Tibial artery (tissue), 4 donors: ENCODE measurements around the gene GRAMD4.

ENCODE experiments used
- DNase-seq, 2 donors: peaks; one replicate each; pipeline ENCODE4 v3.0.0-alpha.2; 2019
- H3K27ac ChIP-seq, 2 donors: fragments of 200-600 bp; sonication (generic) in 1 of 2; 1 replicate in 1 of 2; 2 replicates in 1 of 2; pipeline ENCODE4 v1.5.1; 2018 to 2019; ENCODE audit warnings: mild to moderate bottlenecking in 1 of 2
- H3K27me3 ChIP-seq, 2 donors: fragments of 200-600 bp; sonication (generic) in 1 of 2; one replicate each; pipeline versions ENCODE4 v1.5.1 to v1.6.0; 2016 to 2019
- H3K36me3 ChIP-seq, 3 donors: fragments of 200-600 bp; sonication (generic) in 2 of 3; one replicate each; pipeline ENCODE4 v1.5.1; 2016 to 2019; ENCODE audit warnings: mild to moderate bottlenecking in 2 of 3
- H3K4me1 ChIP-seq, 4 donors: fragments of 200-600 bp; sonication (generic) in 2 of 4; 1 replicate in 3 of 4; 2 replicates in 1 of 4; pipeline ENCODE4 v1.5.1; 2016 to 2019
- H3K4me3 ChIP-seq, 2 donors: fragments of 200-600 bp; sonication (generic) in 1 of 2; 1 replicate in 1 of 2; 2 replicates in 1 of 2; pipeline ENCODE4 v1.5.1; 2018 to 2019; ENCODE audit warnings: mild to moderate bottlenecking in 2 of 2
- H3K9me3 ChIP-seq, 3 donors: fragments of 200-600 bp; sonication (generic) in 1 of 3; one replicate each; pipeline ENCODE4 v1.5.1; 2016 to 2019
- CTCF ChIP-seq, 2 experiments: fragments of 200-600 bp in 1 of 2; fragments of 450-650 bp in 1 of 2; IDR thresholded peaks; one replicate each; pipeline ENCODE4 v1.5.1; 2017 to 2019; ENCODE audit warnings: antibody characterized with exemption in 2 of 2, mild to moderate bottlenecking in 1 of 2, moderate library complexity in 1 of 2
- intact Hi-C: fragments of 100-400 bp; cut with DNase I; formaldehyde crosslinking; loops from one replicate; pipeline ENCODE4 v1.15.0; 2023; ENCODE audit warnings: low total_unique reads

GRAMD4 gene

GRCh38 chr22:46688949-46689348, 68.8 kb downstream of the GRAMD4 start:
- no peak overlapping the region for H3K4me3 ChIP-seq
- intact Hi-C loops, result no loop called here
- H3K4me1 ChIP-seq, result no peaks in the 10 kb centered on the region
- peaks cover 73 to 88% (median 86%) of the 10 kb centered on the region in 3 donors for H3K36me3 ChIP-seq
- no peaks in the 10 kb centered on the region for H3K27me3 ChIP-seq
- H3K27ac ChIP-seq, result no peak overlapping the region
- no peaks in the 10 kb centered on the region for H3K9me3 ChIP-seq
- no peak for TF ChIP-seq CTCF (IDR thresholded peaks at IDR 0.05)
- DNase-seq, result no peak

- no peak for DNase-seq
- H3K27me3 ChIP-seq, result no peaks in the 10 kb centered on the region
- no peaks in the 10 kb centered on the region for H3K4me1 ChIP-seq
- H3K36me3 ChIP-seq, result peaks cover 77 to 100% (median 91%) of the 10 kb centered on the region in 3 donors
- intact Hi-C loops, result no loop called here
- no peak overlapping the region for H3K27ac ChIP-seq
- no peak for TF ChIP-seq CTCF (IDR thresholded peaks at IDR 0.05)
- no peaks in the 10 kb centered on the region for H3K9me3 ChIP-seq
- no peak overlapping the region for H3K4me3 ChIP-seq
Observed at GRCh38 chr22:46690146-46690545, 70.0 kb downstream of the GRAMD4 start.

- no peaks in the 10 kb centered on the region for H3K4me1 ChIP-seq
- no peak overlapping the region for H3K4me3 ChIP-seq
- DNase-seq, result no peak
- no peaks in the 10 kb centered on the region for H3K27me3 ChIP-seq
- H3K27ac ChIP-seq, result no peak overlapping the region
- no peaks in the 10 kb centered on the region for H3K9me3 ChIP-seq
- TF ChIP-seq CTCF (IDR thresholded peaks at IDR 0.05), result no peak
- H3K36me3 ChIP-seq, result peaks cover 81 to 100% (median 92%) of the 10 kb centered on the region in 3 donors
- intact Hi-C loops, result no loop called here
Observed at GRCh38 chr22:46691571-46691970, 71.4 kb downstream of the GRAMD4 start.

GRCh38 chr22:46693634-46694415, 73.6 kb downstream of the GRAMD4 start:
- Histone ChIP-seq H3K4me1 (no peaks in the 10 kb centered on the region), H3K27ac (no peak overlapping the region), H3K4me3 (no peak overlapping the region), H3K36me3 (peaks cover 81 to 98% (median 93%) of the 10 kb centered on the region in 3 donors), H3K9me3 (no peaks in the 10 kb centered on the region), H3K27me3 (no peaks in the 10 kb centered on the region)
- intact Hi-C loops, result no loop called here
- TF ChIP-seq CTCF (IDR thresholded peaks at IDR 0.05), result no peak
- DNase-seq, result no peak

- intact Hi-C loops, result no loop called here
- no peaks in the 10 kb centered on the region for H3K27me3 ChIP-seq
- H3K4me3 ChIP-seq, result no peak overlapping the region
- no peak for DNase-seq
- no peak overlapping the region for H3K27ac ChIP-seq
- no peaks in the 10 kb centered on the region for H3K4me1 ChIP-seq
- H3K36me3 ChIP-seq, result peaks cover 78 to 98% (median 94%) of the 10 kb centered on the region in 3 donors
- no peaks in the 10 kb centered on the region for H3K9me3 ChIP-seq
- no peak for TF ChIP-seq CTCF (IDR thresholded peaks at IDR 0.05)
Observed at GRCh38 chr22:46694416-46695170, 74.4 kb downstream of the GRAMD4 start.
